OCI-LY1 (cell line): ENCODE results near the gene ANKRD40CL.

Experiments
- CTCF ChIP-seq: fragments of 200-600 bp; sonication (generic), shearing (Covaris generic); IDR thresholded peaks from 2 replicates; pipeline ENCODE4 v1.5.1; 2017; ENCODE audit warnings: mild to moderate bottlenecking, antibody characterized with exemption, low read length, moderate library complexity, mixed read lengths
- EZH2 ChIP-seq: fragments of 200-600 bp; sonication (generic), shearing (Covaris generic); IDR thresholded peaks from 2 replicates; pipeline ENCODE4 v1.8.0; 2017; ENCODE audit warnings: borderline replicate concordance, mixed run types, mild to moderate bottlenecking, antibody characterized with exemption, low read length, moderate library complexity, mixed read lengths

GRCh38 chr17:50800196-50800700, 32.9 kb upstream of the ANKRD40CL start:
- no peak for TF ChIP-seq CTCF
- TF ChIP-seq EZH2: no peak
